HPDE6-E6E7 (cell line): Measurements from ENCODE around the gene RRAD.
A peak's percentile ranks its signal among the peaks of the same experiment; 100 is the strongest.

Experiments
- DNase-seq: peaks from one replicate; pipeline ENCODE4 v3.0.0; 2011; ENCODE audit warnings: missing footprints; ENCODE audit errors: extremely low spot score

RRAD gene

GRCh38 chr16:66881014-66881417, 44.3 kb downstream of the RRAD start:
- DNase-seq: no peak

- peak; percentile 98 for DNase-seq
Observed at GRCh38 chr16:66880288-66881013, 44.9 kb downstream of the RRAD start, which contains the start of gene PDP2. Gene PDP2, plus strand, starts transcription at chr16:66880515. Its CDS starts 3,770 bp downstream, at chr16:66884285.

GRCh38 chr16:66878067-66878466, 47.3 kb downstream of the RRAD start:
- DNase-seq: no peak

- DNase-seq: no peak
Observed at GRCh38 chr16:66874079-66874775, 51.1 kb downstream of the RRAD start.

GRCh38 chr16:66873685-66874055, 51.7 kb downstream of the RRAD start:
- no peak for DNase-seq

GRCh38 chr16:66872943-66873684, 52.2 kb downstream of the RRAD start:
- peak; percentile 93 for DNase-seq

GRCh38 chr16:66872559-66872942, 52.8 kb downstream of the RRAD start:
- no peak for DNase-seq

GRCh38 chr16:66871840-66872239, 53.5 kb downstream of the RRAD start:
- no peak for DNase-seq
